Muscle of arm (tissue), 12 donors: ENCODE results near the gene TSBP1. TPM values are rescaled to one million over a fixed set of nuclear protein-coding genes. Genes with fewer than 3 reads are reported as not detected.
A peak's percentile ranks its signal among the peaks of the same experiment; 100 is the strongest.
"Not testable (repeated sequence)": the region's sequence is repeated elsewhere in the genome, so short reads cannot be mapped to it uniquely, and the experiment has no call there.

ENCODE experiments used
- DNase-seq: peaks from one replicate; pipeline ENCODE4 v3.0.0-alpha.2; 2013
- polyA plus RNA-seq, 12 donors: library from polyadenylated mRNA; unstranded; fragments of 120-200 nt; gene quantifications; one replicate each; pipeline ENCODE4 v1.2.1, GENCODE V29; 2013; ENCODE audit not compliant: insufficient read length in 12 of 12

The TSBP1 gene
- polyA plus RNA-seq, 12 donors: 0.08 to 0.36 (median 0.11) TPM; not detected in 9

GRCh38 chr6:32290886-32291450, 80.7 kb downstream of the TSBP1 start:
- no peak for DNase-seq

- DNase-seq: no peak
These were observed 83.3 kb downstream of the TSBP1 start for GRCh38 chr6:32288426-32288825.

GRCh38 chr6:32273801-32274577, 97.7 kb downstream of the TSBP1 start:
- DNase-seq: not testable (repeated sequence)

- DNase-seq: no peak
These were observed 100.3 kb downstream of the TSBP1 start for GRCh38 chr6:32271429-32271828.

- DNase-seq: not testable (repeated sequence)
These were observed 103.2 kb downstream of the TSBP1 start for GRCh38 chr6:32268459-32268858.

GRCh38 chr6:32267035-32267434, 104.7 kb downstream of the TSBP1 start:
- DNase-seq: no peak

GRCh38 chr6:32257262-32257661, 114.4 kb downstream of the TSBP1 start:
- DNase-seq: not testable (repeated sequence)

GRCh38 chr6:32255199-32256153, 116.2 kb downstream of the TSBP1 start:
- peak; percentile 82 for DNase-seq

- peak; percentile 24 for DNase-seq
These were observed 116.9 kb downstream of the TSBP1 start for GRCh38 chr6:32254761-32255198.

GRCh38 chr6:32252331-32253009, 119.2 kb downstream of the TSBP1 start:
- DNase-seq: no peak

- DNase-seq: no peak
These were observed 122.4 kb downstream of the TSBP1 start for GRCh38 chr6:32249262-32249661.

- DNase-seq: no peak
These were observed 124.3 kb downstream of the TSBP1 start for GRCh38 chr6:32247401-32247800.

- DNase-seq: peak; percentile 87
These were observed 126.7 kb downstream of the TSBP1 start for GRCh38 chr6:32244946-32245398.

GRCh38 chr6:32244270-32244669, 127.4 kb downstream of the TSBP1 start:
- DNase-seq: peak; percentile 25

Other genes starting within 250 kb of the TSBP1 start
- gene ATF6B, start 243.7 kb downstream of the TSBP1 start, polyA plus RNA-seq: 10 to 100 TPM in 11 of 12 donors, not detected in 1; 37.2 to 87.1 (median 43.5) TPM
- 1 to 10 TPM in 10 of 12 donors, not detected in 2; 2.8 to 5.6 (median 4.1) TPM for gene FKBPL, start 241.6 kb downstream of the TSBP1 start, polyA plus RNA-seq
- gene PRRT1, start 220.0 kb downstream of the TSBP1 start, polyA plus RNA-seq: 1 to 10 TPM in 9 of 12 donors, under 1 TPM in 1, not detected in 2; 0.86 to 5.9 (median 1.3) TPM
- gene PPT2, start 217.8 kb downstream of the TSBP1 start, polyA plus RNA-seq: 10 to 100 TPM in 11 of 12 donors, not detected in 1; 23.9 to 57.7 (median 32.6) TPM
- 10 to 100 TPM in 11 of 12 donors, not detected in 1; 21.2 to 54.7 (median 27.8) TPM for gene EGFL8, start 207.3 kb downstream of the TSBP1 start, polyA plus RNA-seq
- 10 to 100 TPM in 11 of 12 donors, not detected in 1; 49.5 to 72.1 (median 60.7) TPM for gene AGPAT1, start 195.8 kb downstream of the TSBP1 start, polyA plus RNA-seq
- 10 to 100 TPM in 11 of 12 donors, not detected in 1; 39.5 to 93.2 (median 46.9) TPM for gene RNF5, start 193.5 kb downstream of the TSBP1 start, polyA plus RNA-seq
- gene AGER, start 187.7 kb downstream of the TSBP1 start, polyA plus RNA-seq: 10 to 100 TPM in 3 of 12 donors, 1 to 10 TPM in 8, not detected in 1; 6.1 to 19.7 (median 7.5) TPM
- 100 to 1,000 TPM in 9 of 12 donors, 10 to 100 TPM in 3; 93.3 to 186 (median 113) TPM for gene PBX2, start 181.7 kb downstream of the TSBP1 start, polyA plus RNA-seq
- 10 to 100 TPM in 2 of 12 donors, 1 to 10 TPM in 9, not detected in 1; 4.5 to 18.0 (median 6.5) TPM for gene GPSM3, start 179.3 kb downstream of the TSBP1 start, polyA plus RNA-seq
- gene NOTCH4, start 147.8 kb downstream of the TSBP1 start, polyA plus RNA-seq: 10 to 100 TPM in 11 of 12 donors, not detected in 1; 14.7 to 35.8 (median 20.4) TPM
- gene BTNL2, start 35.3 kb upstream of the TSBP1 start, polyA plus RNA-seq: 1 to 10 TPM in 3 of 12 donors, under 1 TPM in 5, not detected in 4; 0.16 to 2.1 (median 0.67) TPM
- 100 to 1,000 TPM in 1 of 12 donors, 10 to 100 TPM in 10, not detected in 1; 18.8 to 115 (median 27.4) TPM for gene HLA-DRA, start 68.0 kb upstream of the TSBP1 start, polyA plus RNA-seq
- 1 to 10 TPM in 10 of 12 donors, not detected in 2; 1.1 to 8.5 (median 4.6) TPM for gene HLA-DRB5, start 158.4 kb upstream of the TSBP1 start, polyA plus RNA-seq
- gene HLA-DRB1, start 217.9 kb upstream of the TSBP1 start, polyA plus RNA-seq: 10 to 100 TPM in 5 of 12 donors, 1 to 10 TPM in 6, not detected in 1; 6.5 to 42.0 (median 9.9) TPM